Lower leg skin (tissue), 3 donors: ENCODE data around the gene NEDD8.

Experiments used
- POLR2A ChIP-seq, 2 donors: fragments of 450-650 bp; IDR thresholded peaks; one replicate each; pipeline ENCODE4 v1.6.1; 2016 to 2017; ENCODE audit warnings: antibody characterized with exemption in 2 of 2, mild to moderate bottlenecking in 1 of 2, moderate library complexity in 1 of 2
- TF ChIP-seq, protein P1 (sequence below), 3 donors: fragments of 450-650 bp; IDR thresholded peaks; one replicate each; pipeline ENCODE4 v1.5.1; 2016; ENCODE audit warnings: antibody characterized with exemption in 3 of 3, mild to moderate bottlenecking in 3 of 3, moderate library complexity in 2 of 3

DNA sequence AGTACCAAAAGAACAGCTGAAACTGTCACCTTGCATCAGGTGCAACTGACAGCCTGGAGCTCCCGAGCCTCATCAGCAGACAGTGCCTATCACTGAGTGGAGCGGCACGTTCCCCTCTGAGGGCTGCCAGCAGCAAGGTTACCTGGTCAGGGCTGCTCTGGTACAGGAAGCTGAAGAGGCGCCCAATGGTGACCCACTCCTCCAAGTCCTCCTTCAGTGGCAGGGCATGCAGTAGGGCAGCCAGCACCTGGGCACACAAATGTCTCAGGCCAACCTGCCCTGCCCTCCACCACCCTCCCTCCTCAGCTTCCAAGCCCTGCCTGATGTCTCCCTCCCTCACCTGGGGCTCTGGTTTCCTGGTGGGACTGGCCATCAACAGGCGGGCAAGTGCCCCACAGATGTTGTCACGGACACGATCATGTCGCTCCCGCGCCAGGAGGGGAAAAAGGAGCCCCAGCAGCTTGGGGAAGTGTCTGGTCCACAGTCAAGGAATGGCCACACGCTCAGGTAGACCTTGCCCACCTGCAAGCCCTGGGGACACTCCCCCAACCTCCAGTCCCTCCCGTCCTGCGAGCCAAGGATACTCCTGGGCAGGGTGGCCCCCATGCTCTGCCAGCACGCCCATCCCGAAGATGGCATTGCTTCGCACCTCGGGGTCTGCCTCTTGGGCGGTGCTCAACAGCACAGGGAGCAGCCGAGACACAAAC is 50.6 kb downstream of the NEDD8 start:
- TF ChIP-seq, protein P1, sequence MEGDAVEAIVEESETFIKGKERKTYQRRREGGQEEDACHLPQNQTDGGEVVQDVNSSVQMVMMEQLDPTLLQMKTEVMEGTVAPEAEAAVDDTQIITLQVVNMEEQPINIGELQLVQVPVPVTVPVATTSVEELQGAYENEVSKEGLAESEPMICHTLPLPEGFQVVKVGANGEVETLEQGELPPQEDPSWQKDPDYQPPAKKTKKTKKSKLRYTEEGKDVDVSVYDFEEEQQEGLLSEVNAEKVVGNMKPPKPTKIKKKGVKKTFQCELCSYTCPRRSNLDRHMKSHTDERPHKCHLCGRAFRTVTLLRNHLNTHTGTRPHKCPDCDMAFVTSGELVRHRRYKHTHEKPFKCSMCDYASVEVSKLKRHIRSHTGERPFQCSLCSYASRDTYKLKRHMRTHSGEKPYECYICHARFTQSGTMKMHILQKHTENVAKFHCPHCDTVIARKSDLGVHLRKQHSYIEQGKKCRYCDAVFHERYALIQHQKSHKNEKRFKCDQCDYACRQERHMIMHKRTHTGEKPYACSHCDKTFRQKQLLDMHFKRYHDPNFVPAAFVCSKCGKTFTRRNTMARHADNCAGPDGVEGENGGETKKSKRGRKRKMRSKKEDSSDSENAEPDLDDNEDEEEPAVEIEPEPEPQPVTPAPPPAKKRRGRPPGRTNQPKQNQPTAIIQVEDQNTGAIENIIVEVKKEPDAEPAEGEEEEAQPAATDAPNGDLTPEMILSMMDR (IDR thresholded peaks at IDR 0.05), result no peak
- TF ChIP-seq POLR2A (IDR thresholded peaks at IDR 0.05), result no peak
